HG03108 (cell line): ENCODE data around the gene VWCE.
"Not testable (repeated sequence)": the region's sequence is repeated elsewhere in the genome, so short reads cannot be mapped to it uniquely, and the experiment has no call there.

Experiments
- ATAC-seq: cut with Tn5 transposase; IDR thresholded peaks from one replicate; pipeline ENCODE4 v1.9.1; 2021; ENCODE audit warnings: moderate library complexity; ENCODE audit not compliant: unreplicated experiment

VWCE gene

DNA sequence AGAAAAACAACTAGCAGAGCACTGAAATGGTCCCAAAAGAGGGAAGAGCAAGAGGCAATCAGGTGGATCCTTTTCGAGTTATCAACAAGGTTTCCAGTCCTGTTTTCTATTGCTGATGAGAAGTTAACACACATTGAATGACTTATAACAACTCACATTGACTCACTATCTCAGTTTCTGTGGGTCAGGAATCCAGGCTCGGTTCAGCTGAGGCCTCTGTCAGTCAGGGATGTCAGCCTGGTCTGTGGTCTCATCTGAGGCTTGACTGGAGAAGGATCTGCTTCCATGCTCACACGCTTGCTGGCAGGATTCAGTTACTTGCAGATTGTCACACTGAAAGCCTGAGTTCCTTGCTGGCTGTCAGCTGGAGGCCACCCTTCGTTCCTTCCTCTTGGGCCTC lies 76.8 kb downstream of the VWCE start:
- not testable (repeated sequence) for ATAC-seq

DNA sequence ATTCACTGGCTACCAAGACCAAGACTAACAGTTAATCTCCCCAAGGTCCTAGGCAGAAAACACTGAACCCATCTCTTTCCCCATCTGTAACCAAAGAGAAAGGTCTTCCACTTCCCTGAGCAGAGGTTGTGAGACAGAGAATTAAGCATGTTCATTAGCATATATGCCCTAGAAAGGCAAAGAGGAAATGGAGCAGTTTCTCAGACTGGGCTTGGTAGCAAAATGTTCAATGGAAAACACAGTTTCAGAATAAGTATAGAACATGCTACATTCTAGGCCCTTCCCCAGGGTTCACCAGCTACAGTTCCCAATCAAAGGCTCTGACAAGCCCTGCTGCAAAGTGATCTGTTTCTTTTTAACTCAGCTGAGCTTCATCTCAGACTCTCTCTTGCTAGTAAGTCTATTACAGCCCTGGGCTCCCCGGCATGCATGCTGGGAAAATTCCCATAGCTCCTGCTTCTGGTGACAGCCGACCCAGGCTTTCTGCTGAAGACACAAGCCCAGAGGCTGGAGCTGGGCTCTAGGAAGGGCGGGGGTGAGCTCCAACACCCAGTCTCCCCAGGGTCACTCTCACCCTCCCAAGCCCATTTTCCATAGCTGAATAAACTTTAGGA lies 81.3 kb downstream of the VWCE start:
- not testable (repeated sequence) for ATAC-seq

DNA sequence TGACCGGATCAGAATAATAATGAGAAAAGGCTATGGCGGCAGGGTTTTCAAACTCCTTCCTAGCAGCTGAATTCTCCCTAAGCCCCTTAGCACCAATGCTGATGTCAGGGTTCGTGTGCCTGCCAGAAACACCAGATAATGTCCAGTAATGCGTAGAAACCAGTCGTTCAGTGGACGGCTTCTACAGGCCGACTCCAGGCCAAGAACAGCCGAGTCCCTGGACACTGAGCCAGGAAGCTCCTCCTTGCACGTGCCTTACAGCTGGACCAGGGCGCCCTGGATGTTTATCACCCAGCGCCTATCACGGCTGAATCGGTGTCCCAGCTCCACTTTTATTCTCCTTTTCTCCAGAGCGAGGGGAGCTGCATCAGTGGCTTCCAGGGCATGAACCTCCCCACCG lies 82.9 kb downstream of the VWCE start:
- ATAC-seq, result not testable (repeated sequence)

DNA sequence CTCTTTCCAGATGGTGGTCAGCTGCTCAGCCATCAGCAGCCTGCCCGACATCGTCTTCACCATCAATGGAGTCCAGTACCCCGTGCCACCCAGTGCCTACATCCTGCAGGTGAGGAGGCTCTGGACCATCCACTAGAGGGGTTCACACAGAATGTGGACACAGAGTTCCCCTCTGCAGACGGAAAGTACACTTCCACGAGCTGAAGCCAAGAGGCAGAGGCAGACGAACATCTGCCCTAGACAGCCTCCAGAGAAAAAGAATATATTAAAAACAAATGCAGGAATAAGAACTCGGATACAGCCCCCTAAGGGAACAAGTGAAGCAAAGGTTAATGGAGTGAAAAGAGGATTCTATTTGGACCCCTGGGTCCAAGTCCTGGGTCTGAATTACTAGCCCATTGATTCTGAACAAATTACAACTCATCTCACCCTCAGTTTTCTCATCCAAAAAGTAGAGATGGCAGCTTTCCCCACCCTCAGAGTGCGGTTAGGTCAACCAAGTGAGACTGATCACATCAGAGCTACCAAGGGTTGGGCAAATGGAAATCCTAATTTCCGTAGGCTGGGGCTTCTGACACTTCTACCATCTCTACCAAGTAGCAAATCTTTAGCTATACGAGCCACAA lies 83.7 kb downstream of the VWCE start:
- ATAC-seq, result not testable (repeated sequence)

DNA sequence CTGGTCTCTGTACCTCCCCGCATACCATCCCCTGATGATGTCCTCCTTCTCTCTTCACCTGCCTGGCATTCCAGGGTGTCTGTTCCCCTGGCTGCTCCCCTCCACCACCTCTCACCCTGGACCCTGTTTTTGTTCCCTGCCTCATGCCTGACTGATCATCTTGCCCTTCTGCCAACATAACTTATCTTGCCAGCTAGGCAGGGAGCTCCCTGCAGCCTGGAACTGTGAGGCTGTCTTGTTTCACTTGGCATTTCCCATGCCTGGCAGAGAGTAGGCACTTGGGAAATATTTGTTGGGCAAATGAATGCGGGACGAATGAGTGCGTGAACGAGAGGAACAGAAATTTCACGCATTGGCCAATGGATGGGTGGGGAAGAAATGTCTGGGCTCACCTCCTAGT lies 84.5 kb downstream of the VWCE start:
- ATAC-seq, result not testable (repeated sequence)
